H1 (cell line): Measurements from ENCODE around the gene GDI2. TPM values are rescaled to one million over a fixed set of nuclear protein-coding genes. Genes with fewer than 3 reads are reported as not detected.

ENCODE experiments used
- CTCF ChIA-PET: fragments of 300-600 bp; sonication (Branson Sonifier 250); formaldehyde crosslinking; loops from one replicate; lab custom pipeline; 2021; ENCODE audit not compliant: partially characterized antibody; lab: Charles Lee
- POLR2A ChIA-PET: fragments of 300-600 bp; sonication (Branson Sonifier 250); formaldehyde crosslinking; loops from one replicate; lab custom pipeline; 2021; ENCODE audit warnings: inconsistent platforms; ENCODE audit not compliant: partially characterized antibody; lab: Charles Lee
- DNase-seq, 2 experiments: peaks; one replicate each; pipeline versions ENCODE4 v3.0.0 to v3.0.0-alpha.2; 2010 to 2022; ENCODE audit warnings: low spot score in 2 of 2, low read depth in 1 of 2, mixed read lengths in 1 of 2
- FAIRE-seq: peaks from 2 replicates; lab custom pipeline; 2011; peaks lifted over from hg19 to GRCh38; lab: Jason Lieb, UNC
- H2AFZ ChIP-seq: 2 replicates; pipeline ENCODE4 v1.8.1; 2012; ENCODE audit warnings: low read length, inconsistent platforms
- H2AK5ac ChIP-seq: 2 replicates; pipeline ENCODE4 v1.6.1; 2013; ENCODE audit warnings: low read depth, low read length
- H2BK120ac ChIP-seq: replicated peaks from 2 replicates; pipeline ENCODE3; 2013; ENCODE audit warnings: low read depth, low read length, inconsistent platforms
- H2BK12ac ChIP-seq: 2 replicates; pipeline ENCODE4 v1.6.1; 2013; ENCODE audit warnings: low read depth, low read length
- H2BK15ac ChIP-seq: 2 replicates; pipeline ENCODE4 v1.6.1; 2013; ENCODE audit warnings: low read length
- H2BK20ac ChIP-seq: 2 replicates; pipeline ENCODE4 v1.6.1; 2013; ENCODE audit warnings: low read length
- H2BK5ac ChIP-seq: 2 replicates; pipeline ENCODE4 v1.6.1; 2013; ENCODE audit warnings: low read depth, low read length
- H3K14ac ChIP-seq: 2 replicates; pipeline ENCODE4 v1.6.1; 2013; ENCODE audit warnings: inconsistent platforms; ENCODE audit not compliant: insufficient read length
- H3K18ac ChIP-seq: 2 replicates; pipeline ENCODE4 v1.6.1; 2013; ENCODE audit warnings: low read length; ENCODE audit errors: extremely low read depth
- H3K23ac ChIP-seq: 2 replicates; pipeline ENCODE4 v1.6.1; 2013; ENCODE audit warnings: inconsistent platforms; ENCODE audit not compliant: insufficient read length
- H3K23me2 ChIP-seq: 2 replicates; pipeline ENCODE4 v1.6.1; 2013; ENCODE audit warnings: low read depth, low read length
- H3K27ac ChIP-seq: 2 replicates; pipeline ENCODE4 v1.6.1; 2011; ENCODE audit warnings: low read depth, low read length, inconsistent platforms
- H3K27me3 ChIP-seq, 4 experiments: replicated peaks in 1 of 4; 1 replicate in 1 of 4; 2 replicates in 3 of 4; pipeline versions ENCODE4 v1.6.1 to v1.8.1; 2011 to 2013; ENCODE audit warnings: low read length in 3 of 4, mild to moderate bottlenecking in 3 of 4, inconsistent platforms in 2 of 4, mixed read lengths in 2 of 4, moderate library complexity in 1 of 4; ENCODE audit not compliant: control insufficient read depth in 3 of 4, insufficient read depth in 3 of 4; ENCODE audit errors: extremely low read depth in 1 of 4
- H3K36me3 ChIP-seq, 4 experiments: 2 replicates each; pipeline versions ENCODE4 v1.6.1 to v1.8.1; 2011 to 2013; ENCODE audit warnings: mild to moderate bottlenecking in 4 of 4, low read length in 3 of 4, moderate library complexity in 2 of 4, control low read depth in 1 of 4, inconsistent platforms in 1 of 4; ENCODE audit not compliant: insufficient read depth in 4 of 4, control insufficient read depth in 2 of 4
- H3K4ac ChIP-seq: replicated peaks from 2 replicates; pipeline ENCODE3; 2013; ENCODE audit warnings: low read length, low read depth, mixed read lengths, inconsistent platforms; ENCODE audit not compliant: insufficient read length
- H3K4me1 ChIP-seq, 4 experiments: replicated peaks in 1 of 4; 1 replicate in 1 of 4; 2 replicates in 3 of 4; pipeline versions ENCODE4 v1.6.1 to v1.8.1; 2011 to 2013; ENCODE audit warnings: low read length in 3 of 4, inconsistent platforms in 2 of 4, mixed read lengths in 1 of 4; ENCODE audit not compliant: insufficient read depth in 4 of 4, control insufficient read depth in 3 of 4
- H3K4me2 ChIP-seq, 2 experiments: 2 replicates each; pipeline versions ENCODE4 v1.6.1 to v1.8.1; 2011 to 2013; ENCODE audit warnings: low read depth in 2 of 2, low read length in 2 of 2, control low read depth in 1 of 2, inconsistent platforms in 1 of 2, mild to moderate bottlenecking in 1 of 2; ENCODE audit not compliant: insufficient read depth in 1 of 2
- H3K4me3 ChIP-seq, 4 experiments: fragments of 200-600, 300-600 bp in 1 of 4; sonication (generic), shearing (Covaris generic), sonication (Bioruptor Twin) in 1 of 4; 2 replicates each; pipeline versions ENCODE4 v1.5.1 to v1.8.1; 2011 to 2016; ENCODE audit warnings: low read length in 4 of 4, low read depth in 3 of 4, control low read depth in 2 of 4, inconsistent platforms in 2 of 4, mild to moderate bottlenecking in 2 of 4, mixed read lengths in 1 of 4, moderate library complexity in 1 of 4; ENCODE audit not compliant: insufficient read depth in 2 of 4; ENCODE audit errors: extremely low read depth in 1 of 4
- H3K56ac ChIP-seq: replicated peaks from 2 replicates; pipeline ENCODE3; 2013; ENCODE audit warnings: low read depth, mild to moderate bottlenecking, mixed read lengths, low read length, inconsistent platforms; ENCODE audit not compliant: insufficient read length
- H3K79me1 ChIP-seq: 2 replicates; pipeline ENCODE4 v1.6.1; 2013; ENCODE audit warnings: low read depth, low read length, control low read depth
- H3K79me2 ChIP-seq, 2 experiments: 2 replicates each; pipeline versions ENCODE4 v1.6.1 to v1.8.1; 2012 to 2013; ENCODE audit warnings: low read length in 2 of 2, mild to moderate bottlenecking in 2 of 2, inconsistent platforms in 1 of 2; ENCODE audit not compliant: insufficient read depth in 2 of 2, control insufficient read depth in 1 of 2
- H3K9ac ChIP-seq, 4 experiments: replicated peaks in 1 of 4; 1 replicate in 1 of 4; 2 replicates in 3 of 4; pipeline versions ENCODE4 v1.6.1 to v1.8.1; 2011 to 2013; ENCODE audit warnings: low read depth in 3 of 4, low read length in 3 of 4, control low read depth in 2 of 4, mild to moderate bottlenecking in 2 of 4, moderate library complexity in 2 of 4, inconsistent platforms in 1 of 4; ENCODE audit errors: extremely low read depth in 1 of 4
- H3K9me3 ChIP-seq, 2 experiments: 2 replicates each; pipeline versions ENCODE4 v1.6.1 to v1.8.1; 2012 to 2013; ENCODE audit warnings: mild to moderate bottlenecking in 2 of 2, moderate library complexity in 2 of 2, control low read depth in 1 of 2, inconsistent platforms in 1 of 2, low read depth in 1 of 2, low read length in 1 of 2, mixed read lengths in 1 of 2; ENCODE audit not compliant: insufficient read depth in 2 of 2
- H4K20me1 ChIP-seq, 2 experiments: replicated peaks in 1 of 2; 2 replicates each; pipeline versions ENCODE3 to v1.8.1; 2011 to 2013; ENCODE audit warnings: inconsistent platforms in 2 of 2, low read length in 2 of 2, mild to moderate bottlenecking in 1 of 2; ENCODE audit not compliant: insufficient read depth in 2 of 2, control insufficient read depth in 1 of 2
- H4K5ac ChIP-seq: 2 replicates; pipeline ENCODE4 v1.6.1; 2013; ENCODE audit warnings: low read length, low read depth, mixed read lengths, inconsistent platforms; ENCODE audit not compliant: insufficient read length
- H4K8ac ChIP-seq: 2 replicates; pipeline ENCODE4 v1.8.0; 2013; ENCODE audit warnings: mild to moderate bottlenecking, moderate library complexity, low read length, inconsistent platforms; ENCODE audit not compliant: insufficient read depth; ENCODE audit errors: extremely low read depth
- H4K91ac ChIP-seq: replicated peaks from 2 replicates; pipeline ENCODE3; 2013; ENCODE audit warnings: low read length, mixed read lengths, inconsistent platforms; ENCODE audit not compliant: insufficient read length
- CEBPB ChIP-seq: IDR thresholded peaks from 2 replicates; pipeline ENCODE4 v1.6.1; 2012; ENCODE audit warnings: low read depth, low read length
- GTF2F1 ChIP-seq: IDR thresholded peaks from 2 replicates; pipeline ENCODE4 v1.6.1; 2012; ENCODE audit warnings: low read depth, low read length, improper control_type of control experiment, borderline replicate concordance
- HDAC6 ChIP-seq: IDR thresholded peaks from one replicate; pipeline ENCODE4 v1.7.1; 2012; ENCODE audit warnings: low read depth, mild to moderate bottlenecking, inconsistent platforms, low read length, moderate library complexity
- KDM4A ChIP-seq: IDR thresholded peaks from one replicate; pipeline ENCODE4 v1.7.1; 2012; ENCODE audit warnings: low read depth, mild to moderate bottlenecking, moderate library complexity, low read length, inconsistent platforms; ENCODE audit not compliant: severe bottlenecking
- KDM5A ChIP-seq: fragments of 200-600 bp; IDR thresholded peaks from 2 replicates; pipeline ENCODE4 v1.7.1; 2012; ENCODE audit warnings: mild to moderate bottlenecking, low read length, inconsistent platforms, mixed read lengths
- MAFK ChIP-seq: IDR thresholded peaks from 2 replicates; pipeline ENCODE4 v1.6.1; 2012; ENCODE audit warnings: low read depth, mild to moderate bottlenecking, improper control_type of control experiment, low read length
- NANOG ChIP-seq: IDR thresholded peaks from 2 replicates; pipeline ENCODE4 v1.6.1; 2011; ENCODE audit warnings: low read length, low read depth, mild to moderate bottlenecking, inconsistent platforms; ENCODE audit not compliant: insufficient read depth, poor library complexity, severe bottlenecking
- POLR2A ChIP-seq, 2 experiments: IDR thresholded peaks; 1 replicate in 1 of 2; 2 replicates in 1 of 2; pipeline ENCODE4 v1.6.1; 2011; ENCODE audit warnings: low read depth in 2 of 2, low read length in 2 of 2, mild to moderate bottlenecking in 2 of 2; ENCODE audit errors: control extremely low read depth in 1 of 2
- RNF2 ChIP-seq: fragments of 200-900, 300-1000 bp; sonication (generic); IDR thresholded peaks from 2 replicates; pipeline ENCODE4 v1.7.1; 2016; ENCODE audit warnings: borderline replicate concordance, low read depth, mild to moderate bottlenecking, antibody characterized with exemption, low read length; ENCODE audit not compliant: poor library complexity, severe bottlenecking; ENCODE audit errors: missing control alignments
- TBP ChIP-seq: IDR thresholded peaks from 2 replicates; pipeline ENCODE4 v1.6.1; 2011; ENCODE audit warnings: low read depth, low read length, improper control_type of control experiment
- WGBS, 2 experiments: shearing (Covaris generic) in 1 of 2; methylation state at CpG; one replicate each; pipeline versions ENCODE4 v1.1.6 to v1.1.7; 2013 to 2015; ENCODE audit warnings: low lambda C conversion rate in 2 of 2, mixed read lengths in 2 of 2, inconsistent platforms in 1 of 2, low coverage in 1 of 2, missing lambda C conversion rate in 1 of 2; ENCODE audit not compliant: insufficient replicate concordance in 2 of 2, insufficient coverage in 1 of 2, insufficient read length in 1 of 2; ENCODE audit errors: extremely low coverage in 1 of 2, missing lambda C conversion rate in 1 of 2; 5-methylcytosine and 5-hydroxymethylcytosine counted together
- polyA plus RNA-seq, 7 experiments: library from polyadenylated mRNA; depleted of rRNA in 3 of 7; stranded (reverse) in 5 of 7; unstranded in 2 of 7; fragments of >200 nt in 5 of 7; fragments of 200-250 nt in 2 of 7; gene quantifications; 1 replicate in 5 of 7; 2 replicates in 1 of 7; 4 replicates in 1 of 7; pipeline versions ENCODE4 v1.2.1 to v1.2.3, GENCODE V29; 2011 to 2013; ENCODE audit warnings: missing spikeins in 2 of 7, mixed read lengths in 2 of 7
- total RNA-seq: library from RNA; stranded (reverse); fragmentation: NEBNext Ultra II Directional; extraction: Animal tissue kit (Norgen Biotek cat#: 25700); gene quantifications from 2 replicates; pipeline ENCODE4 v1.2.1, GENCODE V29; 2021

The GDI2 gene
- total and polyA plus RNA-seq, 2 of the 8 experiments (the other 6 are each of a cell fraction or from before 2014, with no cell fraction given), result 168 to 385 TPM

DNA sequence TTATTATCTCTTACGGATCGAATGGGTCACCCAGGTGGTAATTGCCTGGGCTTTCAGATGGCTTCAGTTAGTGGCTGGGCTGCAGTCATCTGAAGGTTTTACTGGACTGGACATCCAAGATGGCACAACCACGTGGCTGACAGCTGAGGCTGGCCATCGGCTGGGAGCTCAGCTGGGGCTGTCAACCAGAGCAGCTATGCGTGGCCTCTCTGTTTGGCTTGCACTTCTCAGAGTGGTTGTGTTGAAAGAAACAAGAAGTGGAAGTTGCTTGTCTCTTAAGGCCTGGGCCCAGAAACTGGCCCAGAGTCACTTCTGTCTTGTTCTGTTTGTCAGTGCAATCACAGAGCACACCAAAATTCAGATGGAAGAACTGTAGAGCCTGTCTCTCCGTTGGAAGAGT, 5.7 kb upstream of the GDI2 start:
- Histone ChIP-seq H3K23ac (no peak overlapping the region), H3K4me1 (peaks cover 0 to 3% (median 0%) of the 10 kb centered on the region in 4 experiments; a peak in 1 of 7 replicates), H2BK20ac (no peak overlapping the region), H3K4me2 (no peak overlapping the region), H4K5ac (no peak overlapping the region), H2BK12ac (no peak overlapping the region), H4K8ac (no peak overlapping the region), H3K79me1 (no peaks in the 10 kb centered on the region), H2AK5ac (no peak overlapping the region), H3K27me3 (no peaks in the 10 kb centered on the region), H3K4ac (no peak overlapping the region), H3K27ac (no peak overlapping the region), H3K23me2 (peaks cover 4% of the 10 kb centered on the region), H3K56ac (no peak overlapping the region), H3K9me3 (no peaks in the 10 kb centered on the region), H3K14ac (no peak overlapping the region), H3K79me2 (peaks cover 0 to 13% of the 10 kb centered on the region in 2 experiments; a peak in 3 of 4 replicates), H3K9ac (no peak overlapping the region), H2AFZ (no peak overlapping the region), H2BK15ac (no peak overlapping the region), H4K91ac (no peak overlapping the region), H3K36me3 (no peaks in the 10 kb centered on the region), H2BK5ac (no peak overlapping the region), H3K4me3 (no peak overlapping the region), H3K18ac (no peak overlapping the region), H4K20me1 (peaks cover 0 to 2% of the 10 kb centered on the region in 2 experiments), H2BK120ac (no peak overlapping the region)
- WGBS, 2 experiments, result 93% methylated on average over 6 of the region's 6 CpGs; no CpG with 5 or more reads in 1 of the 2 experiments
- POLR2A ChIA-PET, result interaction anchor here (0.6 kb wide), 2 partner anchors 21 to 384 kb away, joined by 3 read pairs; partner anchors contain the start of gene PFKFB3
- CTCF ChIA-PET, result interaction anchor here (0.5 to 1.3 kb wide), 3 partner anchors 13 to 56 kb away, joined by 3 to 5 read pairs (median 3); no protein-coding TSS in a partner anchor
- FAIRE-seq, result no peak
- TF ChIP-seq GTF2F1 (no peak), POLR2A (IDR thresholded peaks at IDR 0.05; ENCODE audit: control extremely low read depth in 1 of 2, low read depth in 2 of 2, low read length in 2 of 2) (no peak), RNF2 (no peak), NANOG (no peak), KDM5A (no peak), KDM4A (no peak), HDAC6 (no peak), TBP (no peak), MAFK (no peak), CEBPB (no peak)
- DNase-seq, result no peak
